SH-SY5Y (cell line): ENCODE measurements around the gene LTB.

Experiments
- GATA2 ChIP-seq: IDR thresholded peaks from 2 replicates; pipeline ENCODE4 v1.6.1; 2011; ENCODE audit warnings: mild to moderate bottlenecking, low read depth, low read length
- GATA3 ChIP-seq: IDR thresholded peaks from 2 replicates; pipeline ENCODE4 v1.6.1; 2011; ENCODE audit warnings: low read depth, mild to moderate bottlenecking, low read length, moderate library complexity

DNA sequence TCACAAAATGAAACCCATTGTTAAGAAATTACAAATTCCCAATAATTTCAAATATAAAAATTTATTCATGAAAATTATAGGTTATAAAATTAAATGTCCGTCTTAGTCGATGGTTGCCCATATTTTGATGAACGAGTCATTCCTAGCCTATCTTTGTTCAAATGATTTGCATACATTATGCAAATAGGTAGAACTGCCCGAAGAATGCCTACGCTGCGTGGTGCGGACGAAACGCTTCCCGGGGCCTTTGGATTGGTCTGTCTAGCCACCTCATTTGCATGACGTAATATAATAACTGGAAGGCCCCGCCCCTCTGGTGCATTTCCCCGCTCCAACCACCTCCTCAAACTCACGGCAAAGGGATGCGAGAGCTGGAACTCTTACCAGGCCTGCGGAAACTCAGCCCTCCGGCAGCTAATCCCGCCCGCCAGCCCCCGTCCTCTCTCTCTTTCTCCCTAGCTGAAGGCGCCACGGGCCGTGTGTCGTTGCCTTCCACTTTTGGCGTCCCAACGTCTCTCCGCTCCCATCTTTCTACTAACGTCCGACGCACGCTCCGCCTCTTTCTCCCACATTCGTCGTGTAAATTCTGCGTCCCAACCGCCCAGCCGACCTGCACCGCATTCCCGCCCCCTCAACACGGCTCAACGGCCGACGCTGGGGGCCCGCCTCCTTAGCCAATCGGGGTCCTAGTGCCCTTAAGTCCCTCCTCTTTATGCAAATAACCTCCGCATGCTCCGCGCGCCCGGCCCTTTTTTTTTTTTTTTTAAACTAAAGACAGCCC, 37.8 kb upstream of the LTB start:
- TF ChIP-seq GATA3 (no peak), GATA2 (no peak)
